Sigmoid colon (tissue), 4 donors: ENCODE data around the gene MRPL4.

Source experiments
- CTCF ChIP-seq, 4 experiments: fragments of 450-650 bp in 3 of 4; fragments of 200-600 bp in 1 of 4; IDR thresholded peaks; one replicate each; pipeline ENCODE4 v1.5.1; 2016 to 2019; ENCODE audit warnings: antibody characterized with exemption in 4 of 4, mild to moderate bottlenecking in 3 of 4, moderate library complexity in 2 of 4
- EP300 ChIP-seq, 4 donors: sonication (generic); formaldehyde crosslinking; IDR thresholded peaks; one replicate each; pipeline ENCODE4 v1.6.1; 2017; ENCODE audit warnings: antibody characterized with exemption in 4 of 4
- POLR2AphosphoS5 ChIP-seq, 4 donors: sonication (generic); formaldehyde crosslinking; IDR thresholded peaks; one replicate each; pipeline ENCODE4 v1.6.1; 2017; ENCODE audit warnings: antibody characterized with exemption in 4 of 4

DNA sequence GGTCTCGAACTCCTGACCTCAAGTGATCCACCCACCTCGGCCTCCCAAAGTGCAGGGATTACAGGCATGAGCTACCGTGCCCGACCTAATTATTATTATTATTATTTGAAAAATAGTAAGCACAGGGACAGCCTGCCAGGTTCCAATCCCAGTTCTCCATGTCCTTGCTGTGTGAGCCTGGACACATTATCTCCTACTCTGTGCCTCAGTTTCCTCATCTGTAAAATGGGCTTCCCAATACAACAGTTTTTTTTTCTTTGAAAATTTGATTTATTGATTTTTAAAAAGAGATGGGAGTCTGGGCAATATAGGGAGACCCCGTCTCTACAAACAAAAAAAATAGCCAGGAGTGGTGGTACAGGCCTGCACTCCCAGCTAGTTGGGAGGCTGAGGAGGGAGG lies 54.3 kb downstream of the MRPL4 start:
- TF ChIP-seq CTCF (IDR thresholded peaks at IDR 0.05) (no peak), POLR2AphosphoS5 (IDR thresholded peaks at IDR 0.05) (no peak), EP300 (IDR thresholded peaks at IDR 0.05) (no peak)
